Stimulated activated CD8-positive, alpha-beta memory T cell treated with anti-CD3 and anti-CD28 coated beads, Interleukin-15, amount 100 ng/mL, for 1 hour (primary cell): ENCODE measurements around the gene RBM47.
"Not testable (repeated sequence)": the region's sequence is repeated elsewhere in the genome, so short reads cannot be mapped to it uniquely, and the experiment has no call there.

Experiments
- DNase-seq: peaks from one replicate; pipeline ENCODE4 v3.0.0-alpha.2; 2020; ENCODE audit warnings: low read depth

RBM47 gene

GRCh38 chr4:40441430-40441829, 188.2 kb downstream of the RBM47 start:
- DNase-seq: no peak

- DNase-seq: no peak
Observed at GRCh38 chr4:40439519-40439918, 190.1 kb downstream of the RBM47 start.

- DNase-seq: no peak
Observed at GRCh38 chr4:40438384-40439026, 191.2 kb downstream of the RBM47 start.

GRCh38 chr4:40437741-40438383, 191.8 kb downstream of the RBM47 start:
- no peak for DNase-seq

GRCh38 chr4:40435306-40435705, 194.4 kb downstream of the RBM47 start:
- not testable (repeated sequence) for DNase-seq

- no peak for DNase-seq
Observed at GRCh38 chr4:40434126-40434687, 195.5 kb downstream of the RBM47 start.

- DNase-seq: no peak
Observed at GRCh38 chr4:40432504-40432903, 197.2 kb downstream of the RBM47 start.

- DNase-seq: not testable (repeated sequence)
Observed at GRCh38 chr4:40427871-40428270, 201.8 kb downstream of the RBM47 start.

- DNase-seq: no peak
Observed at GRCh38 chr4:40427128-40427527, 202.5 kb downstream of the RBM47 start.

GRCh38 chr4:40425799-40426574, 203.7 kb downstream of the RBM47 start:
- no peak for DNase-seq

GRCh38 chr4:40423735-40424134, 205.9 kb downstream of the RBM47 start:
- DNase-seq: no peak

GRCh38 chr4:40421839-40422708, 207.6 kb downstream of the RBM47 start:
- no peak for DNase-seq

- no peak for DNase-seq
Observed at GRCh38 chr4:40419231-40419912, 210.3 kb downstream of the RBM47 start.

- no peak for DNase-seq
Observed at GRCh38 chr4:40418430-40419230, 211.0 kb downstream of the RBM47 start.

- DNase-seq: no peak
Observed at GRCh38 chr4:40417941-40418340, 211.7 kb downstream of the RBM47 start.

- no peak for DNase-seq
Observed at GRCh38 chr4:40414673-40415072, 215.0 kb downstream of the RBM47 start.

GRCh38 chr4:40412866-40413795, 216.5 kb downstream of the RBM47 start:
- no peak for DNase-seq

- DNase-seq: no peak
Observed at GRCh38 chr4:40412388-40412787, 217.3 kb downstream of the RBM47 start.

GRCh38 chr4:40409835-40410234, 219.8 kb downstream of the RBM47 start:
- DNase-seq: no peak
